RWPE1 (cell line): ENCODE measurements around the gene BUD31.

ENCODE experiments used
- CTCF ChIA-PET: fragments of 350-600 bp; sonication (Branson Sonifier 250); formaldehyde crosslinking; extraction: SDS; loops from one replicate; lab custom pipeline; 2021; lab: Yijun Ruan, JAX
- POLR2A ChIA-PET: fragments of 400-600 bp; formaldehyde crosslinking; extraction: SDS; loops from one replicate; lab custom pipeline; 2020; ENCODE audit warnings: antibody characterized with exemption; ENCODE audit not compliant: low non-redundant PET; lab: Yijun Ruan, JAX
- DNase-seq: peaks from one replicate; pipeline ENCODE4 v3.0.0; 2012; ENCODE audit warnings: low spot score
- H3K27ac ChIP-seq: fragments of 450-650 bp; 2 replicates; pipeline ENCODE4 v1.5.1; 2017
- TF ChIP-seq, protein P1 (sequence below): fragments of 450-650 bp; conservative IDR thresholded peaks from 2 replicates; pipeline ENCODE4 v1.5.1; 2017; ENCODE audit warnings: low read depth, mild to moderate bottlenecking

Gene BUD31

DNA sequence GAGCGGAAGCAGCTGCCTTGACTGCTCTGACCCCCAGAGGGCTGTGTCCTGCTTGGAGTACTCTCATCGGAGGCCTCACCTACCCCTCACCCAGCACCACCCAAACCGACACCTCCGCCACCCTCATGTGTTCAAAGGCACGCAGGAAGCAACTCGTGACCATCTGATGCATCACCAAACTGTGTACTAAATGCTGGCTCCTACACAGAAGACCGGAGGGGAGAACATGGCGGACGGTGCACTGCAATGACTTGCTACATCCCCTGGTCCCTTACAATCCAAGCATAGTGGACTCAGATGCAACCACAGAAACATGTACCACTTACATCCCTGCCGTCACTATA, 3.8 kb upstream of the BUD31 start:
- no peak for DNase-seq
- POLR2A ChIA-PET: interaction anchor here (1.2 kb wide), 1 partner anchor 12 kb away, joined by 3 read pairs; no protein-coding TSS in a partner anchor

DNA sequence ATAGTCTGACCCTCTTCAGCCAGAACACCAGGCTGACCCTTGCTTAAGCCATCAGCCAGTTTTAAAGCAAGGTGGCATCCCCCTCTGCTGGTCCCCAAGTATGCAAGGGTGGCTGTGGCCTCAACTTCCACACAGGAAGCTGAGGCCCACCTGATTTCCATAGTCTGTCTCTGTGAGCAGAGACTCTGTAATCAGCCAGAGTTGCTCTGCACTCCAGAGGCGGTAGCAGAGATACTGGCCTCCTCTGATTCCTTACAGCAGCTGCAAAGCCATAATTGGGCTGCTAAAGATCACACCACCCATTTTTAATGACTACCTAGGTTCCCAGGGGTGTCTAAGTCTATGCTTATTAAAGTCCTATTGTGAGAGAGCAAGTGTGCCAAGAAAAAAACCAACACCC, 2.2 kb upstream of the BUD31 start:
- peak overlapping the region; percentile 32 for H3K27ac ChIP-seq
- ChIA-PET CTCF (no interaction called here), POLR2A (no interaction called here)
- DNase-seq: no peak
- TF ChIP-seq, protein P1, sequence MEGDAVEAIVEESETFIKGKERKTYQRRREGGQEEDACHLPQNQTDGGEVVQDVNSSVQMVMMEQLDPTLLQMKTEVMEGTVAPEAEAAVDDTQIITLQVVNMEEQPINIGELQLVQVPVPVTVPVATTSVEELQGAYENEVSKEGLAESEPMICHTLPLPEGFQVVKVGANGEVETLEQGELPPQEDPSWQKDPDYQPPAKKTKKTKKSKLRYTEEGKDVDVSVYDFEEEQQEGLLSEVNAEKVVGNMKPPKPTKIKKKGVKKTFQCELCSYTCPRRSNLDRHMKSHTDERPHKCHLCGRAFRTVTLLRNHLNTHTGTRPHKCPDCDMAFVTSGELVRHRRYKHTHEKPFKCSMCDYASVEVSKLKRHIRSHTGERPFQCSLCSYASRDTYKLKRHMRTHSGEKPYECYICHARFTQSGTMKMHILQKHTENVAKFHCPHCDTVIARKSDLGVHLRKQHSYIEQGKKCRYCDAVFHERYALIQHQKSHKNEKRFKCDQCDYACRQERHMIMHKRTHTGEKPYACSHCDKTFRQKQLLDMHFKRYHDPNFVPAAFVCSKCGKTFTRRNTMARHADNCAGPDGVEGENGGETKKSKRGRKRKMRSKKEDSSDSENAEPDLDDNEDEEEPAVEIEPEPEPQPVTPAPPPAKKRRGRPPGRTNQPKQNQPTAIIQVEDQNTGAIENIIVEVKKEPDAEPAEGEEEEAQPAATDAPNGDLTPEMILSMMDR: no peak

More for the DNA sequence above, 3.8 kb upstream of the BUD31 start:
- CTCF ChIA-PET: no interaction called here
- H3K27ac ChIP-seq: peak overlapping the region; percentile 57
- TF ChIP-seq, protein P1: no peak

DNA sequence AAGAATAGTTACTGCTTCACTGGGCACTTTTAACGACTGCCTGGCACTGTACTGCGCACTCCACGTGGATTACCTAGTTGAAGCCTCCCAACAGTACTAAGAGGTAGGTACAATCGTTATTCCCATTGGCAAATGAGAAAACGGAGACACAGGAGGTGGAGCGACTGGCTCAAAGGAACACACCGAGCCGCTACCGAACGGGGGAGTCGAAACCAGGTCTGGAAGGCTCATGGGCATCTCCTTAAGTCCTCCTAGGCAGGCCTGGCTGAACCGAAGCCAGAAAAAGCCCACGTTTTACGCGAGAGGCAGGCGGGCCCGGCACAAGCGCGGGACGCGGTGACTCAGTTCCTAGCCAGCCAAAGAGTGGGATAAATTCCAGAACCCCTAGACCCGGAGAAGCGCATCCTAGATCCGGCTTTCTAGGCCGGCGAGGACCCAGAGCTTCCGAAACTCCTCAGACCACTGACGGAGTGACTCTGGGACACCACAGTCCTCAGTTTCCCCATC, 844 bp upstream of the BUD31 start:
- POLR2A ChIA-PET: interaction anchor here (0.8 kb wide), 1 partner anchor 9 kb away, joined by 4 read pairs; no protein-coding TSS in a partner anchor
- peak; percentile 80 for DNase-seq
- TF ChIP-seq, protein P1: no peak
- peak overlapping the region; percentile 96 for H3K27ac ChIP-seq
- CTCF ChIA-PET: no interaction called here

DNA sequence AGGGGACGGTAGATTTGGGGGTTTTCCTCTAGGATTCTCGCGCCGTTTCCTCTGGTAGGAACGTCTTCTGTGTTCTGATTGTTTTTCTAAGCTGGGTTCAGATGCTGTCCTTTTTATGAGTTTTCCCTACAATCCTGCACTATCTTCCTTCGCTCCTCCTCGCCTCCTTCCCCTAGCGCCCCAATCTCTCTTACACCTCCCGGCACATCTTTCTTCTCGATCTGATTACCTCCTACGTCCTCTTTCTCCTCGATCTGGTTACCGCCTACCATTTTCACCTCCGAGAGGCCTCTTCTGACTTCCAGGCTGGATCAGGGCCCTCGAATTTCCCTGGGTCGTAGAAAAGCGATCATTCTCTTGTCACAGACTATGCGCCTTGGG, 413 bp downstream of the BUD31 start:
- TF ChIP-seq, protein P1: no peak
- ChIA-PET POLR2A (interaction anchor here (0.8 kb wide), 1 partner anchor 47 kb away, joined by 3 read pairs; no protein-coding TSS in a partner anchor), CTCF (interaction anchor here (0.7 kb wide), 1 partner anchor 43 kb away, joined by 3 read pairs; no protein-coding TSS in a partner anchor)
- DNase-seq: no peak
- peak overlapping the region; percentile 96 for H3K27ac ChIP-seq

DNA sequence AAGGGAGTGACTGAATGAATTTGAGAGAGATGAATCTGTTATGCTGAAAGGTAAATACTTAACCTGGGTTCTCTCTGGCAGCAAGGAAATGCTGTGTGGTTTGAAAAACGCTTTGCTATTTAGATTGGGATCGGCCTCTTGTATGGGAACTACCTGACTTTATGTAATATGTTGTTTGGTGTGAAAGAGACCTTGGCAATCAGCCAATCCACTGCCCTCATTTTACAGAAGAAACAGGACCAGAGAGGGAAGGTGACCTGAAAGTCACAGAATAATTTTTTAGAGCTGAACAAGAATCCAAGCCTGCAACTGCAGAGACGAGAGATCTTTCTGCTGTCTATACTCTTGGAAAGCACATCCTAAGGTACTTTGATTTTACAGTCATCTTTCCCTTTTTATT, 1.0 kb downstream of the BUD31 start:
- DNase-seq: peak; percentile 39
- ChIA-PET CTCF (no interaction called here), POLR2A (interaction anchor here (0.6 kb wide), 1 partner anchor 42 kb away, joined by 3 read pairs; no protein-coding TSS in a partner anchor)
- no peak overlapping the region for H3K27ac ChIP-seq
- TF ChIP-seq, protein P1: no peak

DNA sequence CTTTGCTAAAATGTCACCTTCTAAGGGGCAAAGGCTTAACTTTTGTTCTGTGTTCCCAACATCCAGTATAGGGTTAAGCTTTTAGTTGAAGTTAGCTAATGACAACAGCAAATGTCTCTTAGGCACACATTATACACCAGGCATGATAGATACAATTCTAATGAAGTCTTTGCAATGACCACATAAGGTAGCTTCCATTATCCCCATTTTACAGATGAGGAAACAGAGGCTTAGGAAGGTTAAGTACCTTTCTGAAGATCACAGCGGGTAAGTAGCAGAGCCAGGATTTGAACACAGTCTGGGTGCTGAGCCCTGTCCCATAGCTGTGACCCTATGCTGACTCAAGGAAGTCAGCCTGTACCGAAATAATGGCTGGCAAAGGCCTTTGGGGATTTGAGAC, 1.9 kb downstream of the BUD31 start:
- H3K27ac ChIP-seq: no peak overlapping the region
- ChIA-PET CTCF (no interaction called here), POLR2A (no interaction called here)
- TF ChIP-seq, protein P1: no peak
- no peak for DNase-seq
